ENCODE measurements around the gene ACTN2. TPM values are rescaled to one million over a fixed set of nuclear protein-coding genes. Genes with fewer than 3 reads are reported as not detected.

The ACTN2 gene
- total RNA-seq, 1 donor from 2014 or later = 1.9 TPM

GRCh38 chr1:236754525-236755210 is 68.4 kb downstream of the ACTN2 start:
- Mint-ChIP-seq H3K9me3 (no peaks in the 10 kb centered on the region), H3K27me3 (ENCODE audit: low read depth) (no peaks in the 10 kb centered on the region), H3K4me1 (peaks cover 18% of the 10 kb centered on the region), H3K4me3 (no peak overlapping the region), H3K36me3 (no peaks in the 10 kb centered on the region), H3K27ac (no peak overlapping the region)
- TF ChIP-seq CTCF (IDR thresholded peaks at IDR 0.05; ENCODE audit: unreplicated experiment) = no peak
- DNase-seq (ENCODE audit: low spot score in 2 of 2, unreplicated experiment in 2 of 2) = no peak

GRCh38 chr1:236757640-236758039 is 71.3 kb downstream of the ACTN2 start:
- Mint-ChIP-seq H3K4me3 (no peak overlapping the region), H3K27ac (no peak overlapping the region), H3K36me3 (no peaks in the 10 kb centered on the region), H3K27me3 (ENCODE audit: low read depth) (no peaks in the 10 kb centered on the region), H3K4me1 (peaks cover 42% of the 10 kb centered on the region), H3K9me3 (no peaks in the 10 kb centered on the region)
- DNase-seq (ENCODE audit: low spot score in 2 of 2, unreplicated experiment in 2 of 2) = no peak
- TF ChIP-seq CTCF (IDR thresholded peaks at IDR 0.05; ENCODE audit: unreplicated experiment) = no peak

- no peak for DNase-seq (ENCODE audit: low spot score in 2 of 2, unreplicated experiment in 2 of 2)
- Mint-ChIP-seq H3K9me3 (no peaks in the 10 kb centered on the region), H3K27ac (no peak overlapping the region)
Observed at GRCh38 chr1:236759252-236759859, 73.1 kb downstream of the ACTN2 start.

GRCh38 chr1:236760480-236760879 is 74.2 kb downstream of the ACTN2 start:
- DNase-seq (ENCODE audit: low spot score in 2 of 2, unreplicated experiment in 2 of 2) = no peak

More at GRCh38 chr1:236759252-236759859, 73.1 kb downstream of the ACTN2 start:
- no peaks in the 10 kb centered on the region for H3K36me3 Mint-ChIP-seq
- H3K4me3 Mint-ChIP-seq = no peak overlapping the region
- H3K27me3 Mint-ChIP-seq (ENCODE audit: low read depth) = no peaks in the 10 kb centered on the region
- peaks cover 36% of the 10 kb centered on the region for H3K4me1 Mint-ChIP-seq
- peak; percentile 67 for TF ChIP-seq CTCF (IDR thresholded peaks at IDR 0.05; ENCODE audit: unreplicated experiment)

GRCh38 chr1:236760986-236761385 is 74.7 kb downstream of the ACTN2 start:
- DNase-seq (ENCODE audit: low spot score in 2 of 2, unreplicated experiment in 2 of 2) = no peak
- peak overlapping the region; percentile 52 for H3K27ac Mint-ChIP-seq
- TF ChIP-seq CTCF (IDR thresholded peaks at IDR 0.05; ENCODE audit: unreplicated experiment) = no peak
- peaks cover 34% of the 10 kb centered on the region for H3K4me1 Mint-ChIP-seq
- H3K4me3 Mint-ChIP-seq = no peak overlapping the region
- no peaks in the 10 kb centered on the region for H3K27me3 Mint-ChIP-seq (ENCODE audit: low read depth)
- H3K36me3 Mint-ChIP-seq = no peaks in the 10 kb centered on the region
- H3K9me3 Mint-ChIP-seq = no peaks in the 10 kb centered on the region

More at GRCh38 chr1:236760480-236760879, 74.2 kb downstream of the ACTN2 start:
- no peaks in the 10 kb centered on the region for H3K9me3 Mint-ChIP-seq
- no peaks in the 10 kb centered on the region for H3K27me3 Mint-ChIP-seq (ENCODE audit: low read depth)
- no peak overlapping the region for H3K4me3 Mint-ChIP-seq
- H3K27ac Mint-ChIP-seq = peak overlapping the region; percentile 52
- no peak for TF ChIP-seq CTCF (IDR thresholded peaks at IDR 0.05; ENCODE audit: unreplicated experiment)
- peaks cover 31% of the 10 kb centered on the region for H3K4me1 Mint-ChIP-seq
- H3K36me3 Mint-ChIP-seq = no peaks in the 10 kb centered on the region

Data from mesothelial cell of epicardium (in vitro differentiated cells).